HEK293T (cell line): ENCODE measurements around the gene ZNF605.

Experiments
- BHLHE40 ChIP-seq: fragments of 450-650 bp; IDR thresholded peaks from 2 replicates; pipeline ENCODE4 v1.6.1; 2016; ENCODE audit warnings: mild to moderate bottlenecking, moderate library complexity, borderline replicate concordance
- CTBP1 ChIP-seq: fragments of 450-650 bp; IDR thresholded peaks from 2 replicates; pipeline ENCODE4 v1.6.1; 2016; ENCODE audit warnings: borderline replicate concordance
- FOXA1 ChIP-seq: fragments of 450-650 bp; IDR thresholded peaks from 2 replicates; pipeline ENCODE4 v1.6.1; 2016; ENCODE audit warnings: mild to moderate bottlenecking
- PKNOX1 ChIP-seq: fragments of 450-650 bp; IDR thresholded peaks from 2 replicates; pipeline ENCODE4 v1.6.1; 2016
- ZNF384 ChIP-seq: fragments of 450-650 bp; IDR thresholded peaks from 2 replicates; pipeline ENCODE4 v1.6.1; 2016

GRCh38 chr12:132941336-132941954 lies 14.7 kb downstream of the ZNF605 start:
- TF ChIP-seq CTBP1 (no peak), ZNF384 (no peak), PKNOX1 (no peak), BHLHE40 (no peak), FOXA1 (no peak)
